Mesodermal cell (in vitro differentiated cells): Measurements from ENCODE around the gene RPGRIP1.

Experiments
- H3K27ac ChIP-seq: 2 replicates; pipeline ENCODE4 v1.7.0; 2013; ENCODE audit warnings: mild to moderate bottlenecking, low read depth, low read length, moderate library complexity; ENCODE audit not compliant: severe bottlenecking
- H3K36me3 ChIP-seq: 2 replicates; pipeline ENCODE4 v1.7.1; 2013; ENCODE audit warnings: mild to moderate bottlenecking, low read length, moderate library complexity; ENCODE audit not compliant: control insufficient read depth, insufficient read depth
- H3K4me1 ChIP-seq: one replicate; pipeline ENCODE4 v1.7.1; 2013; ENCODE audit warnings: mild to moderate bottlenecking, low read length; ENCODE audit not compliant: insufficient read depth, control insufficient read depth, poor library complexity, severe bottlenecking
- H3K4me3 ChIP-seq: 2 replicates; pipeline ENCODE4 v1.7.0; 2013; ENCODE audit warnings: low read length, control low read depth, mild to moderate bottlenecking; ENCODE audit not compliant: insufficient read depth, poor library complexity, severe bottlenecking; ENCODE audit errors: extremely low read depth
- H3K9me3 ChIP-seq: 2 replicates; pipeline ENCODE4 v1.7.1; 2013; ENCODE audit warnings: mild to moderate bottlenecking, low read length, moderate library complexity; ENCODE audit not compliant: control insufficient read depth
- WGBS, 2 experiments: methylation state at CpG; one replicate each; pipeline ENCODE4 v1.1.5; 2013; ENCODE audit warnings: missing lambda C conversion rate in 2 of 2; ENCODE audit not compliant: insufficient coverage in 2 of 2; 5-methylcytosine and 5-hydroxymethylcytosine counted together

The RPGRIP1 gene

GRCh38 chr14:21326972-21327371 is 47.1 kb downstream of the RPGRIP1 start:
- Histone ChIP-seq H3K27ac (no peak overlapping the region), H3K9me3 (no peaks in the 10 kb centered on the region), H3K36me3 (no peaks in the 10 kb centered on the region), H3K4me1 (no peaks in the 10 kb centered on the region), H3K4me3 (no peak overlapping the region)
- 100% methylated on average over 1 of the region's 1 CpG for WGBS, 2 experiments
